Mesendoderm (in vitro differentiated cells): ENCODE results near the gene EPB41L4B.

Source experiments
- DNase-seq: peaks from one replicate; pipeline ENCODE4 v3.0.0; 2013
- H2AK5ac ChIP-seq: 2 replicates; pipeline ENCODE4 v1.6.1; 2013; ENCODE audit warnings: low read length, inconsistent platforms
- H2BK120ac ChIP-seq: 2 replicates; pipeline ENCODE4 v1.6.1; 2013; ENCODE audit warnings: low read depth, mild to moderate bottlenecking, low read length, moderate library complexity, mixed read lengths
- H2BK15ac ChIP-seq: replicated peaks from 2 replicates; pipeline ENCODE4 v1.6.1; 2013; ENCODE audit warnings: low read depth, mild to moderate bottlenecking, moderate library complexity
- H2BK5ac ChIP-seq: 2 replicates; pipeline ENCODE4 v1.6.1; 2013; ENCODE audit warnings: low read length, inconsistent platforms
- H3K18ac ChIP-seq: 2 replicates; pipeline ENCODE4 v1.6.1; 2013; ENCODE audit warnings: mild to moderate bottlenecking, low read length, mixed read lengths
- H3K23ac ChIP-seq: one replicate; pipeline ENCODE4 v1.6.1; 2013; ENCODE audit warnings: low read length
- H3K27ac ChIP-seq: 2 replicates; pipeline ENCODE4 v1.5.1; 2013; ENCODE audit warnings: low read depth, mild to moderate bottlenecking, inconsistent platforms, low read length, moderate library complexity
- H3K27me3 ChIP-seq: 2 replicates; pipeline ENCODE4 v1.6.1; 2013; ENCODE audit warnings: low read length, control low read depth, mild to moderate bottlenecking, inconsistent platforms; ENCODE audit not compliant: insufficient read depth, poor library complexity
- H3K36me3 ChIP-seq: 2 replicates; pipeline ENCODE4 v1.6.1; 2013; ENCODE audit warnings: low read length, inconsistent platforms; ENCODE audit not compliant: control insufficient read depth, insufficient read depth
- H3K4ac ChIP-seq: one replicate; pipeline ENCODE4 v1.6.1; 2013; ENCODE audit warnings: low read depth, mild to moderate bottlenecking, low read length, moderate library complexity
- H3K4me1 ChIP-seq: 2 replicates; pipeline ENCODE4 v1.6.1; 2013; ENCODE audit warnings: low read depth, low read length, inconsistent platforms; ENCODE audit not compliant: control insufficient read depth
- H3K4me2 ChIP-seq: 2 replicates; pipeline ENCODE4 v1.6.1; 2013; ENCODE audit warnings: low read length
- H3K4me3 ChIP-seq: 2 replicates; pipeline ENCODE4 v1.5.1; 2013; ENCODE audit warnings: mild to moderate bottlenecking, low read length
- H3K56ac ChIP-seq: one replicate; pipeline ENCODE4 v1.6.1; 2013; ENCODE audit warnings: low read length
- H3K79me1 ChIP-seq: 2 replicates; pipeline ENCODE4 v1.6.1; 2013; ENCODE audit warnings: low read length, inconsistent platforms
- H3K79me2 ChIP-seq: 2 replicates; pipeline ENCODE4 v1.6.1; 2013; ENCODE audit warnings: mild to moderate bottlenecking, low read length; ENCODE audit not compliant: control insufficient read depth, insufficient read depth
- H3K9ac ChIP-seq: 2 replicates; pipeline ENCODE4 v1.6.1; 2013; ENCODE audit warnings: low read length, inconsistent platforms
- H4K5ac ChIP-seq: one replicate; pipeline ENCODE4 v1.6.1; 2013; ENCODE audit warnings: low read length
- H4K8ac ChIP-seq: one replicate; pipeline ENCODE4 v1.6.1; 2013; ENCODE audit warnings: low read depth, mild to moderate bottlenecking, control low read depth, low read length, moderate library complexity
- WGBS: extraction: QIAGEN DNeasy Blood & Tissue Kit; methylation state at CpG from one replicate; pipeline ENCODE4 v1.1.7; 2013; ENCODE audit warnings: low lambda C conversion rate, missing lambda C conversion rate; ENCODE audit not compliant: insufficient coverage; ENCODE audit errors: extremely low coverage; 5-methylcytosine and 5-hydroxymethylcytosine counted together

Gene EPB41L4B

DNA sequence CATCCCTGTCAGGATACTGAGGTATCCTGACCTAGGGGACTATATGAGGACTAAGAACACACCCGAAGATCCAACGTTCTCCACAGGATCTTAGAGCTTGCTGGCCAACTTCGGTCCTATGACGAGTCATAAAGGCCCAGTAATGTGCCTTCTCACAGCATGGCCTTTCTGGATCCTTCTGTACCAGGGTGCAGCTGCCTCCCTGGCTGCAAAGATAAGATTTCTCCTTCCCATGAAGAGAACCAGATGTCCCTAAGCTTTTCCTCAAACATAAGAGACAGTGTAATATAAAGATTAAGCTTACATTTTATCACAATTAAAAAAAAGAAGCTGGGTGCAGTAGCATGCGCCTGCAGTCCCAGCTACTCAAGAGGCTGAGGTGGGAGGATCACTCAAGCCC, 18.3 kb downstream of the EPB41L4B start:
- H3K4me1 ChIP-seq: no peaks in the 10 kb centered on the region
- H3K4me2 ChIP-seq: no peak overlapping the region
- H4K5ac ChIP-seq: no peak overlapping the region
- H3K36me3 ChIP-seq: no peaks in the 10 kb centered on the region
- H3K4me3 ChIP-seq: no peak overlapping the region
- no peak overlapping the region for H3K56ac ChIP-seq
- H2BK15ac ChIP-seq: no peak overlapping the region
- H3K9ac ChIP-seq: no peak overlapping the region
- no peak overlapping the region for H2AK5ac ChIP-seq
- H3K4ac ChIP-seq: no peak overlapping the region
- H3K27ac ChIP-seq: no peak overlapping the region
- DNase-seq: no peak
- H4K8ac ChIP-seq: no peak overlapping the region
- no CpG with 5 or more reads among the region's 5 CpGs for WGBS
- H3K79me2 ChIP-seq: peaks cover 16% of the 10 kb centered on the region
- H3K27me3 ChIP-seq: no peaks in the 10 kb centered on the region
- no peak overlapping the region for H2BK120ac ChIP-seq
- H3K79me1 ChIP-seq: no peaks in the 10 kb centered on the region
- H2BK5ac ChIP-seq: no peak overlapping the region
- H3K18ac ChIP-seq: no peak overlapping the region
- no peak overlapping the region for H3K23ac ChIP-seq

GRCh38 chr9:109301012-109301411, 19.8 kb downstream of the EPB41L4B start:
- H2BK120ac ChIP-seq: no peak overlapping the region
- H3K56ac ChIP-seq: no peak overlapping the region
- no peak overlapping the region for H4K5ac ChIP-seq
- H3K79me1 ChIP-seq: peaks cover 2% of the 10 kb centered on the region
- H2AK5ac ChIP-seq: no peak overlapping the region
- DNase-seq: no peak
- H3K27ac ChIP-seq: no peak overlapping the region
- H3K4me3 ChIP-seq: no peak overlapping the region
- H3K4me2 ChIP-seq: no peak overlapping the region
- no peaks in the 10 kb centered on the region for H3K27me3 ChIP-seq
- no peak overlapping the region for H3K4ac ChIP-seq
- no peak overlapping the region for H3K23ac ChIP-seq
- no peak overlapping the region for H4K8ac ChIP-seq
- no peak overlapping the region for H3K9ac ChIP-seq
- H3K4me1 ChIP-seq: no peaks in the 10 kb centered on the region
- no peak overlapping the region for H2BK15ac ChIP-seq
- H3K79me2 ChIP-seq: peaks cover 18% of the 10 kb centered on the region
- no peak overlapping the region for H3K18ac ChIP-seq
- no CpG with 5 or more reads among the region's 2 CpGs for WGBS
- H2BK5ac ChIP-seq: no peak overlapping the region
- H3K36me3 ChIP-seq: no peaks in the 10 kb centered on the region

- H2BK15ac ChIP-seq: no peak overlapping the region
- H4K5ac ChIP-seq: no peak overlapping the region
- H3K79me1 ChIP-seq: peaks cover 2% of the 10 kb centered on the region
- H3K4me3 ChIP-seq: no peak overlapping the region
- H3K79me2 ChIP-seq: peaks cover 22% of the 10 kb centered on the region
- no peak overlapping the region for H3K4me2 ChIP-seq
- H2BK5ac ChIP-seq: no peak overlapping the region
- H3K56ac ChIP-seq: no peak overlapping the region
- no peak overlapping the region for H2AK5ac ChIP-seq
- no peaks in the 10 kb centered on the region for H3K4me1 ChIP-seq
- H3K36me3 ChIP-seq: no peaks in the 10 kb centered on the region
- no peak overlapping the region for H2BK120ac ChIP-seq
- no peaks in the 10 kb centered on the region for H3K27me3 ChIP-seq
- no peak overlapping the region for H3K23ac ChIP-seq
- no peak overlapping the region for H3K18ac ChIP-seq
- H3K27ac ChIP-seq: no peak overlapping the region
- WGBS: no CpG with 5 or more reads among the region's 11 CpGs
- H3K9ac ChIP-seq: no peak overlapping the region
- DNase-seq: no peak
- H3K4ac ChIP-seq: no peak overlapping the region
- H4K8ac ChIP-seq: no peak overlapping the region
Observed at GRCh38 chr9:109299891-109300290, 21.0 kb downstream of the EPB41L4B start.

DNA sequence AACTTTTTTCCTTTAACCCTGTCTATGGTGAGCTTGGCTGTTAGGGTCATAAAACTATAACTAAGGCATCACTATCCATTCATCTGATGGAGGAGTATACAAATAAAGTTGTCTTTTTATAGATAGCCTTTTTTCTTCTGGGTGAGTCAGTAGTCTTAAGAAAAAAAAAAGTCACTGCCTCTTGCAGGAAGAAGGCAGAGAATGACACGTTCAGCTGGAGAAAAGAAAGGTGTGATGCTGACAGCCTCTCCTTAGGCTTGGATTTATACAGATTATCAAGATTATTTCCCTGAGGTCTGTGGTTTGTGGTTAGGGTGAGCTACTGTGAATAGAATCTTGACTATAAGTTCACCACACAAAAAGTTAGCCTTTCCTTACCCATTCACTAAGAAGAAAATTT, 23.0 kb downstream of the EPB41L4B start:
- peaks cover 2% of the 10 kb centered on the region for H3K79me1 ChIP-seq
- no peaks in the 10 kb centered on the region for H3K36me3 ChIP-seq
- H3K18ac ChIP-seq: no peak overlapping the region
- no peak overlapping the region for H2BK5ac ChIP-seq
- no peak overlapping the region for H3K4me3 ChIP-seq
- no peak overlapping the region for H2BK15ac ChIP-seq
- H3K79me2 ChIP-seq: peaks cover 24% of the 10 kb centered on the region
- no peak for DNase-seq
- H3K23ac ChIP-seq: no peak overlapping the region
- H3K27me3 ChIP-seq: no peaks in the 10 kb centered on the region
- H4K5ac ChIP-seq: no peak overlapping the region
- H3K9ac ChIP-seq: no peak overlapping the region
- H3K4me2 ChIP-seq: no peak overlapping the region
- no peaks in the 10 kb centered on the region for H3K4me1 ChIP-seq
- no peak overlapping the region for H2BK120ac ChIP-seq
- no peak overlapping the region for H2AK5ac ChIP-seq
- H3K27ac ChIP-seq: no peak overlapping the region
- no peak overlapping the region for H3K56ac ChIP-seq
- H3K4ac ChIP-seq: no peak overlapping the region
- no CpG with 5 or more reads among the region's 1 CpG for WGBS
- no peak overlapping the region for H4K8ac ChIP-seq

DNA sequence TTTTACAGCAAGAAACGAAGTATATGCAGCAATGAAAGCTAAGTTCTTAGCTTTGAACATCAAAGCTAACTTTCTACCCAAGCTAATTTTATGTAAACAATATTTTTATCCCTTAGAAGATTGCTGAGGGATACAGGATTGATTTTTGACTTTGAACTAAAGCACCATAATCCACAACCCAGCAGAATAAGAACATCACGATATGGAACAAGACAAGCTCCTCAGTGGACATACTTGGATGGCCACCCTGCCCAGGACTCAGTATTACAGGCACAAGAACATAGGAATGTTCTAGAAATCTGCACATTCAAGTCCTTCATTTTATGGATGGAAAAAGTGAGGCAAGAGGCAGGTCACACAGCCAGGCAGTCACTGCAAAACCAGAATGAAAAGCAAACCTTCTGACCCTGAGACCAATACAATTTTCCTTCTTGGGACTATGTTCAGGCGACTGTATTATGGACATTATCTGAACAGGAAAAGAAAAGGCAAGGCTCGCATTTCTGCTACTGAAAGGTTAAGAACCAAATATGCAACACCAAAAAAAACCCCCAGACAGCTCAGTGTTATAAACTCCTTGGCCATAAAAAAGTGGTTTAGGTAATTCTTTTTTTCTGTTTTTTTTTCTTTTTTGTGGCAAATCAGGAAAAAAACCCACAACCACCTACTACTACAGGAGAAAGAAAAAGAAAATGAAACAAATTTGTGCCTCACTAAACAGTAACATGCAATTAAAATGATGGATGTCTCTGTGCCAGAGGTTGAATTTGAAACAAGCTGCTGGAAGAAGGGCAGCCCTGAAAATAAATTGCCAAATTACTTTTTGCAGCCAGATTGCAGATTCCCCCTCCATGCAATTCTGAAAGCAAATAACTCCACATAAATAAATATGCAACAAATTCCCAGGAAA, 25.4 kb downstream of the EPB41L4B start:
- Histone ChIP-seq H3K27me3 (no peaks in the 10 kb centered on the region), H3K18ac (no peak overlapping the region), H2AK5ac (no peak overlapping the region), H3K36me3 (no peaks in the 10 kb centered on the region), H3K4me3 (no peak overlapping the region), H3K79me2 (peaks cover 31% of the 10 kb centered on the region), H4K8ac (no peak overlapping the region), H2BK15ac (no peak overlapping the region), H2BK120ac (no peak overlapping the region), H3K4me2 (no peak overlapping the region), H3K23ac (no peak overlapping the region), H3K79me1 (peaks cover 2% of the 10 kb centered on the region), H3K56ac (no peak overlapping the region), H3K27ac (no peak overlapping the region), H3K4me1 (no peaks in the 10 kb centered on the region), H4K5ac (no peak overlapping the region), H3K9ac (no peak overlapping the region), H2BK5ac (no peak overlapping the region), H3K4ac (no peak overlapping the region)
- DNase-seq: no peak
- no CpG with 5 or more reads among the region's 4 CpGs for WGBS

- H3K56ac ChIP-seq: no peak overlapping the region
Observed at GRCh38 chr9:109290385-109290784, 30.5 kb downstream of the EPB41L4B start.

More at GRCh38 chr9:109290385-109290784, 30.5 kb downstream of the EPB41L4B start:
- DNase-seq: no peak
- Histone ChIP-seq H3K4me2 (no peak overlapping the region), H3K9ac (no peak overlapping the region), H2AK5ac (no peak overlapping the region), H3K79me2 (peaks cover 23% of the 10 kb centered on the region), H3K18ac (no peak overlapping the region), H3K4me3 (no peak overlapping the region), H3K79me1 (peaks cover 2% of the 10 kb centered on the region), H3K4ac (no peak overlapping the region), H3K4me1 (no peaks in the 10 kb centered on the region), H3K27me3 (no peaks in the 10 kb centered on the region), H3K36me3 (no peaks in the 10 kb centered on the region), H4K5ac (no peak overlapping the region), H3K23ac (no peak overlapping the region), H2BK15ac (no peak overlapping the region), H2BK5ac (no peak overlapping the region), H2BK120ac (no peak overlapping the region), H4K8ac (no peak overlapping the region), H3K27ac (no peak overlapping the region)
